Measurements from ENCODE around the gene STMND1. TPM values are rescaled to one million over a fixed set of nuclear protein-coding genes. Genes with fewer than 3 reads are reported as not detected.

Gene STMND1
- total and polyA plus RNA-seq, 4 donors = 0.05 TPM; not detected in 3

- TF ChIP-seq HNF4A (conservative IDR thresholded peaks at IDR 0.05) = no peak
- TF ChIP-seq TAF1 (conservative IDR thresholded peaks at IDR 0.05) = no peak
Measured at GRCh38 chr6:17132967-17133366, 31.1 kb downstream of the STMND1 start (continued).

DNA sequence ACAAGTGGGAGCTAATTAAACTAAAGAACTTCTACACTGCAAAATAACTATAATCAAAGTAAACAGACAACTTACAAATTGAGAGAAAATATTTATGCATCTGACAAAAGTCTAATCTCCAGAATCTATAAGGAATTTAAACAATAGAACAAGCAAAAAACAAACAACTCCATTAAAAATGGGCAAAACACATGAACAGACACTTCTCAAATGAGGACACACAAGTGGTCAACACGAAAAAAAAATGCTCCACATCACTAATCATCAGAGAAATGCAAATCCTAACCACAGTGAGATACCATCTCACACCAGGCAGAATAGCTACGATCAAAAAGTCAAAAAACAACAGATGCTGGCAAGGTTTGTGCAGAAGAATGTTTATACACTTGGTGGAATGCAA is 36.2 kb downstream of the STMND1 start:
- 49% methylated on average over 2 of the region's 2 CpGs for WGBS
- TF ChIP-seq CTCF (IDR thresholded peaks at IDR 0.05; ENCODE audit: low read depth, low read length, missing input control) (no peak), FOXA2 (IDR thresholded peaks at IDR 0.05) (no peak), SP1 (IDR thresholded peaks at IDR 0.05) (no peak)
- Histone ChIP-seq H3K27me3 (ENCODE audit: control insufficient read depth in 4 of 4, insufficient read depth in 4 of 4, low read length in 3 of 4) (no peaks in the 10 kb centered on the region), H3K9me3 (ENCODE audit: control insufficient read depth in 4 of 4, low read length in 3 of 4) (peaks cover 2 to 11% (median 5%) of the 10 kb centered on the region in 4 donors), H3K36me3 (ENCODE audit: control insufficient read depth in 4 of 4, insufficient read depth in 3 of 4, low read depth in 1 of 4, low read length in 3 of 4) (no peaks in the 10 kb centered on the region), H3K4me3 (ENCODE audit: low read depth in 1 of 3, low read length in 3 of 3) (no peak overlapping the region), H3K4me1 (ENCODE audit: control insufficient read depth in 4 of 4, insufficient read depth in 4 of 4, low read length in 3 of 4) (no peaks in the 10 kb centered on the region), H3K27ac (ENCODE audit: low read depth in 1 of 2, low read length in 2 of 2) (no peak overlapping the region), H3K9ac (ENCODE audit: low read depth in 1 of 2, low read length in 2 of 2) (no peak overlapping the region)
- no peak for DNase-seq (ENCODE audit: low spot score)

DNA sequence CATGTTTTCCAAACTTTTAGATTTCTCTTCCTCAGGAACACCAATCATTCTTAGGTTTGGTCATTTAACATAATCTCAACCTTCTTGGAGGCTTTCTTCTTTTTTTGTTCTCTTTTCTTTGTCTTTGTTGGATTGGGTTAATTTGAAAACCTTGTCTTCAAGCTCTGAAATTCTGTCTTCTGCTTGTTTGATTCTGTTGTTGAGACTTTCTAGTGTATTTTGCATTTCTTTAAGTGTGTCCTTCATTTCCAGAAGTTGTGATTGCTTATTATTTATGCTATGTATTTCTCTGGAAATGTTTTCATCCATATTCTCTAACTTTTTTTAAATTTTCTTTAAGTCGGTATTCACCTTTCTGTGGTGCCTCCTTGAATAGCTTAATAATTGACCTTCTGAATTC is 42.2 kb downstream of the STMND1 start:
- 98% methylated on average over 1 of the region's 1 CpG for WGBS
- Histone ChIP-seq H3K9ac (ENCODE audit: low read depth in 1 of 2, low read length in 2 of 2) (no peak overlapping the region), H3K27ac (ENCODE audit: low read depth in 1 of 2, low read length in 2 of 2) (no peak overlapping the region), H3K4me3 (ENCODE audit: low read depth in 1 of 3, low read length in 3 of 3) (no peak overlapping the region), H3K36me3 (ENCODE audit: control insufficient read depth in 4 of 4, insufficient read depth in 3 of 4, low read depth in 1 of 4, low read length in 3 of 4) (no peaks in the 10 kb centered on the region), H3K4me1 (ENCODE audit: control insufficient read depth in 4 of 4, insufficient read depth in 4 of 4, low read length in 3 of 4) (no peaks in the 10 kb centered on the region), H3K27me3 (ENCODE audit: control insufficient read depth in 4 of 4, insufficient read depth in 4 of 4, low read length in 3 of 4) (no peaks in the 10 kb centered on the region), H3K9me3 (ENCODE audit: control insufficient read depth in 4 of 4, low read length in 3 of 4) (peaks cover 0 to 2% (median 0%) of the 10 kb centered on the region in 4 donors)
- no peak for DNase-seq (ENCODE audit: low spot score)
- TF ChIP-seq, protein P1, sequence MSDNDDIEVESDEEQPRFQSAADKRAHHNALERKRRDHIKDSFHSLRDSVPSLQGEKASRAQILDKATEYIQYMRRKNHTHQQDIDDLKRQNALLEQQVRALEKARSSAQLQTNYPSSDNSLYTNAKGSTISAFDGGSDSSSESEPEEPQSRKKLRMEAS (IDR thresholded peaks at IDR 0.05) = no peak
- TF ChIP-seq FOXA1 (IDR thresholded peaks at IDR 0.05) = no peak
- TF ChIP-seq JUND (IDR thresholded peaks at IDR 0.05) = no peak
- TF ChIP-seq GABPA (IDR thresholded peaks at IDR 0.05 in 1 of 2, conservative IDR thresholded peaks at IDR 0.05 in 1 of 2) = no peak

DNA sequence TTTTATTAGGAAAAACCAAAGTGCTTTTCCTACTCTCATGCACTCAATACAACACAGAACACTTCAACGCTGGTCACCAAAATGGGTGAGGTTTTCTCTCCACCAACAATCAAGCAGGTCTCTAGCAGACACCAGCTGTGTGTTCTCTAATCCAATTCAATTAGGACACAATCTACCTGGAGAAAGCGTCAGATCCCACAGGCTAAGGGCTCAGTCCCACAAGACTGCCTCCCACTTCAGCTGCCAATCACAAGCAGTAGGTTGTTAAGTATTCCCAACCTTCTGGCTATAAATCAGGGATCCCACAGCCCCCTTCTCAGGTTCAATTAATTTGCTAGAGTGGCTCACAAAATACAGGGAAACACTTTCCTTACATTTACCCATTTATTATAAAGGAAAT is 47.7 kb downstream of the STMND1 start:
- no peaks in the 10 kb centered on the region for H3K4me1 ChIP-seq (ENCODE audit: control insufficient read depth in 4 of 4, insufficient read depth in 4 of 4, low read length in 3 of 4)
- H3K9me3 ChIP-seq (ENCODE audit: control insufficient read depth in 4 of 4, low read length in 3 of 4) = peaks cover 0 to 7% (median 0%) of the 10 kb centered on the region in 4 donors
- no peak overlapping the region for H3K9ac ChIP-seq (ENCODE audit: low read depth in 1 of 2, low read length in 2 of 2)
- no peak overlapping the region for H3K4me3 ChIP-seq (ENCODE audit: low read depth in 1 of 3, low read length in 3 of 3)
- WGBS = 88% methylated on average over 2 of the region's 2 CpGs
- H3K27me3 ChIP-seq (ENCODE audit: control insufficient read depth in 4 of 4, insufficient read depth in 4 of 4, low read length in 3 of 4) = no peaks in the 10 kb centered on the region
- TF ChIP-seq HNF4G (IDR thresholded peaks at IDR 0.05) (no peak), SP1 (IDR thresholded peaks at IDR 0.05) (no peak), YY1 (IDR thresholded peaks at IDR 0.05) (no peak)
- H3K27ac ChIP-seq (ENCODE audit: low read depth in 1 of 2, low read length in 2 of 2) = no peak overlapping the region
- DNase-seq (ENCODE audit: low spot score) = no peak
- no peaks in the 10 kb centered on the region for H3K36me3 ChIP-seq (ENCODE audit: control insufficient read depth in 4 of 4, insufficient read depth in 3 of 4, low read depth in 1 of 4, low read length in 3 of 4)

- Histone ChIP-seq H3K36me3 (ENCODE audit: control insufficient read depth in 4 of 4, insufficient read depth in 3 of 4, low read depth in 1 of 4, low read length in 3 of 4) (no peaks in the 10 kb centered on the region), H3K27ac (ENCODE audit: low read depth in 1 of 2, low read length in 2 of 2) (no peak overlapping the region), H3K9ac (ENCODE audit: low read depth in 1 of 2, low read length in 2 of 2) (no peak overlapping the region), H3K9me3 (ENCODE audit: control insufficient read depth in 4 of 4, low read length in 3 of 4) (peaks cover 0 to 7% (median 0%) of the 10 kb centered on the region in 4 donors), H3K4me1 (ENCODE audit: control insufficient read depth in 4 of 4, insufficient read depth in 4 of 4, low read length in 3 of 4) (no peaks in the 10 kb centered on the region), H3K27me3 (ENCODE audit: control insufficient read depth in 4 of 4, insufficient read depth in 4 of 4, low read length in 3 of 4) (no peaks in the 10 kb centered on the region), H3K4me3 (ENCODE audit: low read depth in 1 of 3, low read length in 3 of 3) (no peak overlapping the region)
- DNase-seq (ENCODE audit: low spot score) = no peak
- WGBS = 89% methylated on average over 2 of the region's 2 CpGs
- TF ChIP-seq GABPA (IDR thresholded peaks at IDR 0.05 in 1 of 2, conservative IDR thresholded peaks at IDR 0.05 in 1 of 2) (no peak), RAD21 (IDR thresholded peaks at IDR 0.05) (no peak), FOXA1 (IDR thresholded peaks at IDR 0.05) (no peak), NR2F2 (IDR thresholded peaks at IDR 0.05) (no peak), HNF4G (IDR thresholded peaks at IDR 0.05) (no peak), EGR1 (IDR thresholded peaks at IDR 0.05; ENCODE audit: low read depth in 2 of 2) (no peak), HNF4A (conservative IDR thresholded peaks at IDR 0.05) (no peak)
- TF ChIP-seq, protein P2, sequence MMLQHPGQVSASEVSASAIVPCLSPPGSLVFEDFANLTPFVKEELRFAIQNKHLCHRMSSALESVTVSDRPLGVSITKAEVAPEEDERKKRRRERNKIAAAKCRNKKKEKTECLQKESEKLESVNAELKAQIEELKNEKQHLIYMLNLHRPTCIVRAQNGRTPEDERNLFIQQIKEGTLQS (IDR thresholded peaks at IDR 0.05) = no peak
- TF ChIP-seq, protein P3, sequence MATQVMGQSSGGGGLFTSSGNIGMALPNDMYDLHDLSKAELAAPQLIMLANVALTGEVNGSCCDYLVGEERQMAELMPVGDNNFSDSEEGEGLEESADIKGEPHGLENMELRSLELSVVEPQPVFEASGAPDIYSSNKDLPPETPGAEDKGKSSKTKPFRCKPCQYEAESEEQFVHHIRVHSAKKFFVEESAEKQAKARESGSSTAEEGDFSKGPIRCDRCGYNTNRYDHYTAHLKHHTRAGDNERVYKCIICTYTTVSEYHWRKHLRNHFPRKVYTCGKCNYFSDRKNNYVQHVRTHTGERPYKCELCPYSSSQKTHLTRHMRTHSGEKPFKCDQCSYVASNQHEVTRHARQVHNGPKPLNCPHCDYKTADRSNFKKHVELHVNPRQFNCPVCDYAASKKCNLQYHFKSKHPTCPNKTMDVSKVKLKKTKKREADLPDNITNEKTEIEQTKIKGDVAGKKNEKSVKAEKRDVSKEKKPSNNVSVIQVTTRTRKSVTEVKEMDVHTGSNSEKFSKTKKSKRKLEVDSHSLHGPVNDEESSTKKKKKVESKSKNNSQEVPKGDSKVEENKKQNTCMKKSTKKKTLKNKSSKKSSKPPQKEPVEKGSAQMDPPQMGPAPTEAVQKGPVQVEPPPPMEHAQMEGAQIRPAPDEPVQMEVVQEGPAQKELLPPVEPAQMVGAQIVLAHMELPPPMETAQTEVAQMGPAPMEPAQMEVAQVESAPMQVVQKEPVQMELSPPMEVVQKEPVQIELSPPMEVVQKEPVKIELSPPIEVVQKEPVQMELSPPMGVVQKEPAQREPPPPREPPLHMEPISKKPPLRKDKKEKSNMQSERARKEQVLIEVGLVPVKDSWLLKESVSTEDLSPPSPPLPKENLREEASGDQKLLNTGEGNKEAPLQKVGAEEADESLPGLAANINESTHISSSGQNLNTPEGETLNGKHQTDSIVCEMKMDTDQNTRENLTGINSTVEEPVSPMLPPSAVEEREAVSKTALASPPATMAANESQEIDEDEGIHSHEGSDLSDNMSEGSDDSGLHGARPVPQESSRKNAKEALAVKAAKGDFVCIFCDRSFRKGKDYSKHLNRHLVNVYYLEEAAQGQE (IDR thresholded peaks at IDR 0.05) = no peak
- TF ChIP-seq, protein P1 (IDR thresholded peaks at IDR 0.05) = no peak
Measured at GRCh38 chr6:17150096-17150495, 48.2 kb downstream of the STMND1 start.
